ENCODE data around the gene ARID5B. TPM values are rescaled to one million over a fixed set of nuclear protein-coding genes. Genes with fewer than 3 reads are reported as not detected.

The ARID5B gene
- total RNA-seq, 4 donors from 2014 or later = 17.7 to 54.6 (median 34.8) TPM

- no peak for TF ChIP-seq POLR2A (IDR thresholded peaks at IDR 0.05)
- peak in 1 of 3 donors; percentile 44 for TF ChIP-seq POLR2AphosphoS5 (IDR thresholded peaks at IDR 0.05)
- TF ChIP-seq EP300 (IDR thresholded peaks at IDR 0.05; ENCODE audit: low read depth) = no peak
- TF ChIP-seq CTCF (IDR thresholded peaks at IDR 0.05) = no peak
- Histone ChIP-seq H3K36me3 (no peaks in the 10 kb centered on the region), H3K27ac (peak overlapping the region; percentile 57 to 84 (median 67)), H3K27me3 (no peaks in the 10 kb centered on the region), H3K4me1 (peaks cover 20 to 46% (median 30%) of the 10 kb centered on the region in 4 donors), H3K4me3 (no peak overlapping the region), H3K9me3 (no peaks in the 10 kb centered on the region)
- intact Hi-C loops (cut with DNase I; ENCODE audit: low total_unique reads) = no loop called here
- DNase-seq = no peak
- in situ Hi-C loops (cut with MboI; ENCODE audit: low pct_ligation_motif_present in 1 of 4, low pct_unique_long_range_greater_than_20kb in 1 of 4, low sequenced_read_pairs in 3 of 4) = no loop called here
- WGBS, 2 donors (ENCODE audit: low coverage in 1 of 2) = 53 to 80% methylated on average over 7 to 9 of the region's 9 CpGs
Measured at GRCh38 chr10:62018131-62018911, 116.8 kb downstream of the ARID5B start.

GRCh38 chr10:62019013-62019684, 117.7 kb downstream of the ARID5B start:
- in situ Hi-C loops (cut with MboI; ENCODE audit: low pct_ligation_motif_present in 1 of 4, low pct_unique_long_range_greater_than_20kb in 1 of 4, low sequenced_read_pairs in 3 of 4) (no loop called here), intact Hi-C loops (cut with DNase I; ENCODE audit: low total_unique reads) (no loop called here)
- no peak overlapping the region for H3K4me3 ChIP-seq
- peak overlapping the region; percentile 57 to 84 (median 67) for H3K27ac ChIP-seq
- no peaks in the 10 kb centered on the region for H3K9me3 ChIP-seq
- H3K36me3 ChIP-seq = no peaks in the 10 kb centered on the region
- no peak for DNase-seq
- no peaks in the 10 kb centered on the region for H3K27me3 ChIP-seq
- H3K4me1 ChIP-seq = peaks cover 27 to 52% (median 30%) of the 10 kb centered on the region in 4 donors
- TF ChIP-seq POLR2AphosphoS5 (IDR thresholded peaks at IDR 0.05) (no peak), EP300 (IDR thresholded peaks at IDR 0.05; ENCODE audit: low read depth) (no peak), CTCF (IDR thresholded peaks at IDR 0.05) (no peak), POLR2A (IDR thresholded peaks at IDR 0.05) (no peak)
- WGBS, 2 donors (ENCODE audit: low coverage in 1 of 2) = 50 to 56% methylated on average over 8 of the region's 8 CpGs

- Histone ChIP-seq H3K4me1 (peaks cover 29 to 59% (median 33%) of the 10 kb centered on the region in 4 donors), H3K27me3 (no peaks in the 10 kb centered on the region), H3K36me3 (no peaks in the 10 kb centered on the region), H3K9me3 (no peaks in the 10 kb centered on the region), H3K4me3 (no peak overlapping the region), H3K27ac (peak overlapping the region; percentile 57 to 84 (median 67))
- 62 to 80% methylated on average over 6 of the region's 6 CpGs for whole genome bisulfite sequencing, 2 donors (ENCODE audit: low coverage in 1 of 2)
- intact Hi-C loops (cut with DNase I; ENCODE audit: low total_unique reads) = no loop called here
- TF ChIP-seq EP300 (IDR thresholded peaks at IDR 0.05; ENCODE audit: low read depth) = no peak
- no peak for TF ChIP-seq POLR2AphosphoS5 (IDR thresholded peaks at IDR 0.05)
- TF ChIP-seq CTCF (IDR thresholded peaks at IDR 0.05) = no peak
- no peak for TF ChIP-seq POLR2A (IDR thresholded peaks at IDR 0.05)
- in situ Hi-C loops (cut with MboI; ENCODE audit: low pct_ligation_motif_present in 1 of 4, low pct_unique_long_range_greater_than_20kb in 1 of 4, low sequenced_read_pairs in 3 of 4) = no loop called here
- DNase-seq = no peak
Measured at GRCh38 chr10:62019685-62020359, 118.3 kb downstream of the ARID5B start.

GRCh38 chr10:62021128-62021665, 119.7 kb downstream of the ARID5B start:
- TF ChIP-seq POLR2AphosphoS5 (IDR thresholded peaks at IDR 0.05) = no peak
- no peak for TF ChIP-seq CTCF (IDR thresholded peaks at IDR 0.05)
- TF ChIP-seq POLR2A (IDR thresholded peaks at IDR 0.05) = no peak
- no peak for TF ChIP-seq EP300 (IDR thresholded peaks at IDR 0.05; ENCODE audit: low read depth)
- H3K4me3 ChIP-seq = no peak overlapping the region
- in situ Hi-C loops (cut with MboI; ENCODE audit: low pct_ligation_motif_present in 1 of 4, low pct_unique_long_range_greater_than_20kb in 1 of 4, low sequenced_read_pairs in 3 of 4) = no loop called here
- H3K27ac ChIP-seq = peak overlapping the region in 3 of 4 donors; percentile 22 to 84 (median 60)
- no peaks in the 10 kb centered on the region for H3K9me3 ChIP-seq
- H3K36me3 ChIP-seq = no peaks in the 10 kb centered on the region
- intact Hi-C loops (cut with DNase I; ENCODE audit: low total_unique reads) = no loop called here
- H3K4me1 ChIP-seq = peaks cover 29 to 68% (median 38%) of the 10 kb centered on the region in 4 donors
- DNase-seq = no peak
- no peaks in the 10 kb centered on the region for H3K27me3 ChIP-seq
- 77 to 83% methylated on average over 2 of the region's 2 CpGs for WGBS, 2 donors (ENCODE audit: low coverage in 1 of 2)

Measured in transverse colon (tissue), 4 donors.